ENCODE data around the gene KIF5C. TPM values are rescaled to one million over a fixed set of nuclear protein-coding genes. Genes with fewer than 3 reads are reported as not detected.
A peak's percentile ranks its signal among the peaks of the same experiment; 100 is the strongest.

The KIF5C gene
- total RNA-seq, 1 donor from 2014 or later, result 38.9 TPM

GRCh38 chr2:148876595-148877402 is 1.8 kb downstream of the KIF5C start:
- DNase-seq (ENCODE audit: extremely low spot score, unreplicated experiment), result no peak
- H3K4me3 Mint-ChIP-seq, result peak overlapping the region; percentile 90

GRCh38 chr2:148877403-148877740 is 2.3 kb downstream of the KIF5C start:
- H3K4me1 Mint-ChIP-seq (ENCODE audit: unreplicated experiment), result peaks cover 18% of the 10 kb centered on the region
- no peak for DNase-seq (ENCODE audit: extremely low spot score, unreplicated experiment)
- peaks cover 42% of the 10 kb centered on the region for H3K27me3 Mint-ChIP-seq
- H3K36me3 Mint-ChIP-seq, result peaks cover 4% of the 10 kb centered on the region
- peak overlapping the region; percentile 61 for H3K27ac Mint-ChIP-seq
- TF ChIP-seq CTCF (conservative IDR thresholded peaks at IDR 0.05), result no peak
- peak overlapping the region; percentile 90 for H3K4me3 Mint-ChIP-seq
- H3K9me3 Mint-ChIP-seq, result peaks cover under 1% of the 10 kb centered on the region

More at GRCh38 chr2:148876595-148877402, 1.8 kb downstream of the KIF5C start:
- peaks cover 4% of the 10 kb centered on the region for H3K36me3 Mint-ChIP-seq
- no peak for TF ChIP-seq CTCF (conservative IDR thresholded peaks at IDR 0.05)
- H3K4me1 Mint-ChIP-seq (ENCODE audit: unreplicated experiment), result peaks cover 16% of the 10 kb centered on the region
- H3K27ac Mint-ChIP-seq, result peak overlapping the region; percentile 61
- no peaks in the 10 kb centered on the region for H3K9me3 Mint-ChIP-seq
- H3K27me3 Mint-ChIP-seq, result peaks cover 47% of the 10 kb centered on the region

- Mint-ChIP-seq H3K4me3 (no peak overlapping the region), H3K27me3 (peaks cover 34% of the 10 kb centered on the region), H3K27ac (no peak overlapping the region), H3K4me1 (ENCODE audit: unreplicated experiment) (peaks cover 25% of the 10 kb centered on the region), H3K9me3 (peaks cover 5% of the 10 kb centered on the region), H3K36me3 (peaks cover 9% of the 10 kb centered on the region)
- no peak for DNase-seq (ENCODE audit: extremely low spot score, unreplicated experiment)
- no peak for TF ChIP-seq CTCF (conservative IDR thresholded peaks at IDR 0.05)
Measured at GRCh38 chr2:148880636-148881035, 5.6 kb downstream of the KIF5C start.

- no peak overlapping the region for H3K27ac Mint-ChIP-seq
- peaks cover 9% of the 10 kb centered on the region for H3K36me3 Mint-ChIP-seq
- H3K4me3 Mint-ChIP-seq, result no peak overlapping the region
- TF ChIP-seq CTCF (conservative IDR thresholded peaks at IDR 0.05), result no peak
- no peak for DNase-seq (ENCODE audit: extremely low spot score, unreplicated experiment)
- H3K4me1 Mint-ChIP-seq (ENCODE audit: unreplicated experiment), result peaks cover 24% of the 10 kb centered on the region
- peaks cover 5% of the 10 kb centered on the region for H3K9me3 Mint-ChIP-seq
- H3K27me3 Mint-ChIP-seq, result peaks cover 33% of the 10 kb centered on the region
Measured at GRCh38 chr2:148882051-148882450, 7.0 kb downstream of the KIF5C start.

GRCh38 chr2:148885209-148885608 is 10.2 kb downstream of the KIF5C start:
- no peak for TF ChIP-seq CTCF (conservative IDR thresholded peaks at IDR 0.05)
- Mint-ChIP-seq H3K27me3 (peaks cover 35% of the 10 kb centered on the region), H3K27ac (no peak overlapping the region), H3K4me3 (no peak overlapping the region), H3K36me3 (peaks cover 14% of the 10 kb centered on the region), H3K9me3 (peaks cover 5% of the 10 kb centered on the region), H3K4me1 (ENCODE audit: unreplicated experiment) (peaks cover 33% of the 10 kb centered on the region)
- DNase-seq (ENCODE audit: extremely low spot score, unreplicated experiment), result no peak
